Measurements from ENCODE around the gene PIK3C2G.

DNA sequence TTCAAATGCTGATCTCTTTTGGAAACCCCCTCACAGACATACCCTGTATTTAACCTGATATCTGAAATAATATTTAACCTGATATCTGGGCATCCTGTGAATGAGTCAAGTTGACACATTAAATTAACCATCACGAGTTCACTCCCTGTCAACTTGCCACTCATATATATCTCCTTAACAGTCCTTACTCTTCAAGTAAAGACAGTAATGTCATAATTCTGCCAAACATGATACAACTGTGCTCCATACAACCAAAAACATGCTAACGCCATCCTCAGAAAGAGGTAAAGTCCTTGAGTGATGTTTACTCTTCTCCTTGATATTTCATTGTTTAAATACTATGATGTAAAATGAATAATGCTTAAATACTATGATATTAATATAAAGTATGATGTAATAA lies 371.5 kb downstream of the PIK3C2G start:
- TF ChIP-seq POLR2A (IDR thresholded peaks at IDR 0.05; ENCODE audit: low read depth, low read length), result no peak
- TF ChIP-seq, protein P1, sequence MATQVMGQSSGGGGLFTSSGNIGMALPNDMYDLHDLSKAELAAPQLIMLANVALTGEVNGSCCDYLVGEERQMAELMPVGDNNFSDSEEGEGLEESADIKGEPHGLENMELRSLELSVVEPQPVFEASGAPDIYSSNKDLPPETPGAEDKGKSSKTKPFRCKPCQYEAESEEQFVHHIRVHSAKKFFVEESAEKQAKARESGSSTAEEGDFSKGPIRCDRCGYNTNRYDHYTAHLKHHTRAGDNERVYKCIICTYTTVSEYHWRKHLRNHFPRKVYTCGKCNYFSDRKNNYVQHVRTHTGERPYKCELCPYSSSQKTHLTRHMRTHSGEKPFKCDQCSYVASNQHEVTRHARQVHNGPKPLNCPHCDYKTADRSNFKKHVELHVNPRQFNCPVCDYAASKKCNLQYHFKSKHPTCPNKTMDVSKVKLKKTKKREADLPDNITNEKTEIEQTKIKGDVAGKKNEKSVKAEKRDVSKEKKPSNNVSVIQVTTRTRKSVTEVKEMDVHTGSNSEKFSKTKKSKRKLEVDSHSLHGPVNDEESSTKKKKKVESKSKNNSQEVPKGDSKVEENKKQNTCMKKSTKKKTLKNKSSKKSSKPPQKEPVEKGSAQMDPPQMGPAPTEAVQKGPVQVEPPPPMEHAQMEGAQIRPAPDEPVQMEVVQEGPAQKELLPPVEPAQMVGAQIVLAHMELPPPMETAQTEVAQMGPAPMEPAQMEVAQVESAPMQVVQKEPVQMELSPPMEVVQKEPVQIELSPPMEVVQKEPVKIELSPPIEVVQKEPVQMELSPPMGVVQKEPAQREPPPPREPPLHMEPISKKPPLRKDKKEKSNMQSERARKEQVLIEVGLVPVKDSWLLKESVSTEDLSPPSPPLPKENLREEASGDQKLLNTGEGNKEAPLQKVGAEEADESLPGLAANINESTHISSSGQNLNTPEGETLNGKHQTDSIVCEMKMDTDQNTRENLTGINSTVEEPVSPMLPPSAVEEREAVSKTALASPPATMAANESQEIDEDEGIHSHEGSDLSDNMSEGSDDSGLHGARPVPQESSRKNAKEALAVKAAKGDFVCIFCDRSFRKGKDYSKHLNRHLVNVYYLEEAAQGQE (IDR thresholded peaks at IDR 0.05; ENCODE audit: low read depth, low read length), result no peak
- TF ChIP-seq, protein P2, sequence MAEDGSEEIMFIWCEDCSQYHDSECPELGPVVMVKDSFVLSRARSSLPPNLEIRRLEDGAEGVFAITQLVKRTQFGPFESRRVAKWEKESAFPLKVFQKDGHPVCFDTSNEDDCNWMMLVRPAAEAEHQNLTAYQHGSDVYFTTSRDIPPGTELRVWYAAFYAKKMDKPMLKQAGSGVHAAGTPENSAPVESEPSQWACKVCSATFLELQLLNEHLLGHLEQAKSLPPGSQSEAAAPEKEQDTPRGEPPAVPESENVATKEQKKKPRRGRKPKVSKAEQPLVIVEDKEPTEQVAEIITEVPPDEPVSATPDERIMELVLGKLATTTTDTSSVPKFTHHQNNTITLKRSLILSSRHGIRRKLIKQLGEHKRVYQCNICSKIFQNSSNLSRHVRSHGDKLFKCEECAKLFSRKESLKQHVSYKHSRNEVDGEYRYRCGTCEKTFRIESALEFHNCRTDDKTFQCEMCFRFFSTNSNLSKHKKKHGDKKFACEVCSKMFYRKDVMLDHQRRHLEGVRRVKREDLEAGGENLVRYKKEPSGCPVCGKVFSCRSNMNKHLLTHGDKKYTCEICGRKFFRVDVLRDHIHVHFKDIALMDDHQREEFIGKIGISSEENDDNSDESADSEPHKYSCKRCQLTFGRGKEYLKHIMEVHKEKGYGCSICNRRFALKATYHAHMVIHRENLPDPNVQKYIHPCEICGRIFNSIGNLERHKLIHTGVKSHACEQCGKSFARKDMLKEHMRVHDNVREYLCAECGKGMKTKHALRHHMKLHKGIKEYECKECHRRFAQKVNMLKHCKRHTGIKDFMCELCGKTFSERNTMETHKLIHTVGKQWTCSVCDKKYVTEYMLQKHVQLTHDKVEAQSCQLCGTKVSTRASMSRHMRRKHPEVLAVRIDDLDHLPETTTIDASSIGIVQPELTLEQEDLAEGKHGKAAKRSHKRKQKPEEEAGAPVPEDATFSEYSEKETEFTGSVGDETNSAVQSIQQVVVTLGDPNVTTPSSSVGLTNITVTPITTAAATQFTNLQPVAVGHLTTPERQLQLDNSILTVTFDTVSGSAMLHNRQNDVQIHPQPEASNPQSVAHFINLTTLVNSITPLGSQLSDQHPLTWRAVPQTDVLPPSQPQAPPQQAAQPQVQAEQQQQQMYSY (CRISPR knock-in tag; IDR thresholded peaks at IDR 0.05), result no peak
- TF ChIP-seq, protein P3, sequence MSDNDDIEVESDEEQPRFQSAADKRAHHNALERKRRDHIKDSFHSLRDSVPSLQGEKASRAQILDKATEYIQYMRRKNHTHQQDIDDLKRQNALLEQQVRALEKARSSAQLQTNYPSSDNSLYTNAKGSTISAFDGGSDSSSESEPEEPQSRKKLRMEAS (IDR thresholded peaks at IDR 0.05; ENCODE audit: low read depth, low read length), result no peak

All from GM12878 (cell line).